ENCODE results near the gene HUNK.

HUNK gene

DNA sequence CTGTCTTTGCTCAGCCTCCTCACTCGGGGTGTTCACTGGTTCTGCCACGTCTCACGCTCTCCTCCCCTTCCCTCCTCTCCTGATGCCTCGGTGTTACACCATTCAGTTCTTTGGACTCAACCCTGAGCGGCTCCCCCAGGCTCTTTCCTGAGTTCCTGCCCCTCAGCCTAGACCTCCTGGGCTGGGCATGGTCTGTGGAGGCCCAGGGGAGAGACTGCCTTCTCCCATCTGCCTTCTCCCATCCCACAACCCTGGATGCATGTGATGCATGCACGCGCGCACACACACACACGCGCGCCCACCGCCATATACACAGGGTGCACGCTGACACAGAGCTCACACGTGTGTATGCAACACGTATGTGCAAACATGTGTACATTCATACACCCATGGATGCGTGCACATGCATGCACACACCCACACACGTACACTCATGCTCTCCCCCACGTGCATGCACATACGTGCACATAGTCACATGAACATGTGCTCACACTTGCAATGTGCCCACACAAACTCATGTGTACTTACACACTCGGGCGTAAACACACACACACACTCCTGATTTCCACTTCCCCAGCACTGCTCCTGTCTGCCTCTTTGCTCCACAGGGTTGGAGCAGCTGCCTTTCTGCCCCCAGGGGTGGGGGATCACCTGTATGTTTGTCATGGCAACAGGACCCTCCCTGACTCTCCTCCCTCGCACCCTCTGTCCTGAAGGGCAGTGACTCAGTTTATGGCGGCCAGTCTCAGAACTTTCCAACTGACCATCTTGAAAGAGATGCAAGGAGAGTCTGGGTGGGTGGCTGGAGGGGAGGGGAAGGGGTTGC lies 59.0 kb downstream of the HUNK start:
- DNase-seq (ENCODE audit: low read depth) = no peak
- TF ChIP-seq CTCF (conservative IDR thresholded peaks at IDR 0.05; ENCODE audit: control insufficient read depth, insufficient read depth, low read depth, low read length) = no peak
- no peak overlapping the region for H3K4me3 ChIP-seq (ENCODE audit: control insufficient read depth, low read depth, low read length)

DNA sequence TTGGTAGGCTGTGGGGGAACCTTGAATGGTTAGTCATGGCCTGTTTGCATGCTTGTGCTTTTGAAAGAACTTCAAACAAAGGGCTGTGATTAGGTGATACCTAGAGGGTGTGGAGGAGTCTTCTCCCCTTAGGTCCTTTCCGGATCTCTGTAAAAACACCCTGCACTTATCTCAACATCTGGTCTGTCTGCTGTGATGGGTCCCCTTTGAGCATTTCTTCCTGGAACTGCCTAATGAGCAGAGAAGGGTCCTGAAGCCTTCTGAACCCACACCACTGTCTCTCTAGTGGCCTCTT lies 59.6 kb downstream of the HUNK start:
- DNase-seq (ENCODE audit: low read depth) = no peak
- no peak overlapping the region for H3K4me3 ChIP-seq (ENCODE audit: control insufficient read depth, low read depth, low read length)
- TF ChIP-seq CTCF (conservative IDR thresholded peaks at IDR 0.05; ENCODE audit: control insufficient read depth, insufficient read depth, low read depth, low read length) = no peak

DNA sequence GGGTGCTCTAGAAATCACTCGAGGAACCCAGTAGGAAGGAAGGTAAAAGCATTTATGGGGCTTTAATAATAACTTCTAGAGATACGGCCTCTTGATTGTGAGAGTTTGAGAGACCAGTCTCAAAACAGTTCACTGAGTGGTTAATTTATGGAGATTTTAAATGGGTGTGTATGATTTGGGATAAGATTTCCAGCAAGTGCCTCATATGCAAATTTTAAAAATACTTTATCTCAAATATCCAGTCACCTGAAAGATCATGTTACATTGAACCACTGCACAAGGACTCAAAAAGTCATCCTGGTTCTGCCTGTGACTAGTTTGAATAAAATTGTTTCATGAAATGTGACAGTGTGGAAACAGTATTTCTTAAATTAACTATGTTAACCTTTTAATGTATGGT lies 64.5 kb downstream of the HUNK start:
- no peak for TF ChIP-seq CTCF (conservative IDR thresholded peaks at IDR 0.05; ENCODE audit: control insufficient read depth, insufficient read depth, low read depth, low read length)
- no peak overlapping the region for H3K4me3 ChIP-seq (ENCODE audit: control insufficient read depth, low read depth, low read length)
- no peak for DNase-seq (ENCODE audit: low read depth)

DNA sequence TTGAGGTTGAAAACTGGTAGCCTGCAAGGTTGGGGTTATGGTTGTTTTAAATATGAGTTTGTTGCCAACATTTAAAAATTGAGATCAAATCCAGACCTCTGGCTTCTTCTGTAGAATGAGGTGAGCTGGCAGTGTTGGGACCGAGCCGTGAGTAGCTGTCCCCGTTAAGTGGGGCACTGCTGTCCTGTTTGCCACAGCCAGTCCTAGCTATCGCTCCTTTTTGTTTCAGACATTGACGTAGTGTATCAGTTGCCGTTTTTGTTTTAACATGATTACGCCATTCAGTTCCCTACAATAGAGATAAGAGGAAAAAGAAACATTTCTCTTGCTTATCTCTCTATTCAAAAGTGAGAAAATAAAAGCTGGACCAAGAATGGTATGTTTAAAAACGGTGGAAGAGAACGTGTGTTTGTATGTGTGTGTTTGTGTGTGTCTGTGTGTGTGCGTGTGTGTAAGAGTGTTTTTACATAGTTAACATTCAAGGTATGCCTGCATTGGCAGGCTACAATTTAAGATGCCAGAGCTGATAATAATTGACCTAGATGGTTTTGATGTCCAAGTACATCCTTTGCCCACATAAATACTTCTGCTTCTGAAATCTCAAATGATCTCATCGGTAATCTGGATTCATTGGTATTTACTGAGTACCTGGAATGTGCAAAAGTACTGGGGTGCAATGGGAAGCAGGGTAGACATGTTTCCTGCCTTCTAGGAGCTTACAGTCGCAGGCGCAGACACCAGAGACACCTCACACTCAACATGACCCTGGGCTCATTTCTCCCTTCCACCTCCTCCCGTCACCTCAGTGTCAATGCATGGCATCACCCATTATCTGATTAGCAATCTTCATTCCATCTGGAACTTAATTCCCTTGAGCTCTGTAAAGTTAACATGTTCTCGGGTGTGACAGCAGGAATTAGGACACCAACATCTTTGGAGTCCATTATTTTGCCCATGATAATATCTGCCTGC lies 65.8 kb downstream of the HUNK start:
- no peak overlapping the region for H3K4me3 ChIP-seq (ENCODE audit: control insufficient read depth, low read depth, low read length)
- TF ChIP-seq CTCF (conservative IDR thresholded peaks at IDR 0.05; ENCODE audit: control insufficient read depth, insufficient read depth, low read depth, low read length) = no peak
- DNase-seq (ENCODE audit: low read depth) = no peak

DNA sequence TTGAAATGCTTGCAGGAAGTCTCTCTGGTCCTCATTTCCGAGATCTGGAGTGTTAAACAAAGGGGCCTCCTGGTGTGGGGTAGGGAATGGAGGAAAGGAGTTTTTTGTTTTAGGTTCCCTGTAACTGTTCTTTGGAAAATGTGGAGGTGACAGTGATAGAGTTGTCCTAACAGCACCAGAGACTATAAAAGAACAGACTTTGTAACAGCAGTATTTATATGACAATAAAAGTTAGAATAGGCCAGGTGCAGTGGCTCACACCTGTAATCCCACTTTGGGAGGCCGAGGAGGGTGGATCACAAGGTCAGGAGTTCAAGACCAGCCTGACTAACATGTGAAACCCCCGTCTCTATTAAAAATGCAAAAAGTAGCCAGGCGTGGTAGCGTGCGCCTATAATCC lies 68.9 kb downstream of the HUNK start:
- DNase-seq (ENCODE audit: low read depth) = no peak
- no peak for TF ChIP-seq CTCF (conservative IDR thresholded peaks at IDR 0.05; ENCODE audit: control insufficient read depth, insufficient read depth, low read depth, low read length)
- H3K4me3 ChIP-seq (ENCODE audit: control insufficient read depth, low read depth, low read length) = no peak overlapping the region

GRCh38 chr21:31943561-31943960 lies 70.7 kb downstream of the HUNK start:
- no peak overlapping the region for H3K4me3 ChIP-seq (ENCODE audit: control insufficient read depth, low read depth, low read length)
- no peak for TF ChIP-seq CTCF (conservative IDR thresholded peaks at IDR 0.05; ENCODE audit: control insufficient read depth, insufficient read depth, low read depth, low read length)
- no peak for DNase-seq (ENCODE audit: low read depth)
